ENCODE results near the gene CRBN. TPM values are rescaled to one million over a fixed set of nuclear protein-coding genes. Genes with fewer than 3 reads are reported as not detected.
A peak's percentile ranks its signal among the peaks of the same experiment; 100 is the strongest.

The CRBN gene
- total and polyA plus RNA-seq, 9 of the 15 experiments (the other 6 are each of a cell fraction or from before 2014, with no cell fraction given), result 40.8 to 331 (median 57.4) TPM

GRCh38 chr3:3189102-3189727 is 9.7 kb upstream of the CRBN start (continued):
- no peak for TF ChIP-seq ZBTB40 (IDR thresholded peaks at IDR 0.05)
- TF ChIP-seq ZBTB40 (CRISPR knock-in tag; IDR thresholded peaks at IDR 0.05), result no peak
- no peak for TF ChIP-seq ZNF586 (CRISPR knock-in tag; conservative IDR thresholded peaks at IDR 0.05)
- no peak for TF ChIP-seq ZBTB49 (CRISPR knock-in tag; IDR thresholded peaks at IDR 0.05; ENCODE audit: borderline replicate concordance)
- no peak for TF ChIP-seq ZNF347 (CRISPR knock-in tag; IDR thresholded peaks at IDR 0.05; ENCODE audit: low read depth)
- TF ChIP-seq ZNF445 (CRISPR knock-in tag; IDR thresholded peaks at IDR 0.05; ENCODE audit: low read depth), result no peak
- no peak for TF ChIP-seq SPI1 (IDR thresholded peaks at IDR 0.05; ENCODE audit: borderline replicate concordance, low read depth, low read length)
- TF ChIP-seq NONO (IDR thresholded peaks at IDR 0.05; ENCODE audit: low read depth in 2 of 2, low read length in 1 of 2), result no peak
- TF ChIP-seq PKNOX1 (IDR thresholded peaks at IDR 0.05), result peak; percentile 93
- no peak for TF ChIP-seq CBX8 (IDR thresholded peaks at IDR 0.05; ENCODE audit: borderline replicate concordance, extremely low read depth, low read depth, low read length, poor library complexity, severe bottlenecking)
- no peak for TF ChIP-seq MITF (IDR thresholded peaks at IDR 0.05)
- no peak for TF ChIP-seq XRCC5 (IDR thresholded peaks at IDR 0.05; ENCODE audit: low read depth, low read length)
- TF ChIP-seq FOXJ2 (tag; IDR thresholded peaks at IDR 0.05), result peak; percentile 37; the same call in 1 of the 2 replicates

All from K562 (cell line).